Skeletal muscle tissue (tissue), 4 donors: ENCODE measurements around the gene ZNRF1. TPM values are rescaled to one million over a fixed set of nuclear protein-coding genes. Genes with fewer than 3 reads are reported as not detected.
"Not testable (repeated sequence)": the region's sequence is repeated elsewhere in the genome, so short reads cannot be mapped to it uniquely, and the experiment has no call there.

ENCODE experiments used
- H3K27ac ChIP-seq: one replicate; pipeline ENCODE4 v1.7.0; 2013; ENCODE audit warnings: mild to moderate bottlenecking, low read depth, low read length, inconsistent platforms
- H3K27me3 ChIP-seq, 3 donors: one replicate each; pipeline ENCODE4 v1.7.0; 2013; ENCODE audit warnings: low read length in 3 of 3; ENCODE audit not compliant: control insufficient read depth in 3 of 3, insufficient read depth in 3 of 3
- H3K36me3 ChIP-seq, 3 donors: one replicate each; pipeline ENCODE4 v1.7.0; 2013; ENCODE audit warnings: low read length in 3 of 3; ENCODE audit not compliant: control insufficient read depth in 3 of 3, insufficient read depth in 3 of 3
- H3K4me1 ChIP-seq, 3 donors: one replicate each; pipeline ENCODE4 v1.7.0; 2013; ENCODE audit warnings: low read length in 3 of 3, mild to moderate bottlenecking in 3 of 3; ENCODE audit not compliant: control insufficient read depth in 3 of 3, insufficient read depth in 3 of 3
- H3K4me3 ChIP-seq, 3 donors: one replicate each; pipeline ENCODE4 v1.7.0; 2013; ENCODE audit warnings: low read length in 3 of 3
- H3K9ac ChIP-seq, 3 donors: one replicate each; pipeline ENCODE4 v1.7.0; 2013; ENCODE audit warnings: low read length in 3 of 3, mild to moderate bottlenecking in 3 of 3, moderate library complexity in 2 of 3, low read depth in 1 of 3
- H3K9me3 ChIP-seq, 3 donors: one replicate each; pipeline ENCODE4 v1.7.0; 2013; ENCODE audit warnings: low read length in 3 of 3; ENCODE audit not compliant: control insufficient read depth in 3 of 3
- total RNA-seq: library from RNA; depleted of rRNA; stranded (reverse); fragments of >200 nt; gene quantifications from one replicate; pipeline ENCODE4 v1.2.3, GENCODE V29; 2014
- donor health status: Osteomylitis.

Gene ZNRF1
- total RNA-seq, 1 donor from 2014 or later, result 7.8 TPM

DNA sequence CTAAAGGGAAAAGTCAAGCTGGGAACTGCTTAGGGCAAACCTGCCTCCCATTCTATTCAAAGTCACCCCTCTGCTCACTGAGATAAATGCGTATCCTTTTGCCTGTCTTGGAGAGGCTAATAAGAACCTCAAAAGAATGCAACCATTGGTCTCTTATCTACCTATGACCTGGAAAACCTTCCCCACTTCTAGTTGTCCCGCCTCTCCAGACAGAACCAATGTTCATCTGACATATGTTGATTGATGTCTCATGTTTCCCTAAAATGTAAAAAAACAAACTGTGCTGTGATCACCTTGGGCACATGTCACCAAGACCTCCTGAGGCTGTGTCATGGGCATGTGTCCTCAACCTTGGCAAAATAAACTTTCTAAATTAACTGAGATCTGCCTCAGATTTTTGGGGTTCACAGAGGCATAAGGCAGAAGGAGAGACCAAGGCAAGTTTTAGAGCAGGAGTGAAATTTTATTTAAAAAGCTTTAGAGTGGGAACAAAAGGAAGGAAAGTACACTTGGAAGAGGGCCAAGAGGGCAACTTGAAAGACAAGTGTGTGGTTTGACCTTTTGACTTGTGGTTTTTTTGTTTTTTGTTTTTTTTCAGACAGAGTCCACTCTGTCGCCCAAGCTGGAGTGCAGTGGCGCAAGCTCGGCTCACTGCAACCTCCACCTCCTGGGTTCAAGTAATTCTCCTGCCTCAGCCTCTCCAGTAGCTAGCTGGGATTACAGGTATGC lies 130.8 kb downstream of the ZNRF1 start:
- H3K9ac ChIP-seq, result not testable (repeated sequence)

GRCh38 chr16:75130150-75130771 lies 131.4 kb downstream of the ZNRF1 start:
- H3K27ac ChIP-seq, result no peak overlapping the region
- H3K27me3 ChIP-seq, result no peaks in the 10 kb centered on the region
- no peaks in the 10 kb centered on the region for H3K36me3 ChIP-seq
- no peaks in the 10 kb centered on the region for H3K4me1 ChIP-seq
- H3K9me3 ChIP-seq, result no peaks in the 10 kb centered on the region
- H3K9ac ChIP-seq, result no peak overlapping the region
- H3K4me3 ChIP-seq, result no peak overlapping the region

More for the DNA sequence above, 130.8 kb downstream of the ZNRF1 start:
- not testable (repeated sequence) for H3K27me3 ChIP-seq, H3K27ac ChIP-seq, H3K4me1 ChIP-seq, H3K9me3 ChIP-seq, H3K36me3 ChIP-seq, H3K4me3 ChIP-seq

GRCh38 chr16:75131081-75131480 lies 132.3 kb downstream of the ZNRF1 start:
- Histone ChIP-seq H3K9me3 (no peaks in the 10 kb centered on the region), H3K4me1 (no peaks in the 10 kb centered on the region), H3K27me3 (no peaks in the 10 kb centered on the region), H3K9ac (no peak overlapping the region), H3K36me3 (no peaks in the 10 kb centered on the region), H3K4me3 (no peak overlapping the region), H3K27ac (no peak overlapping the region)

DNA sequence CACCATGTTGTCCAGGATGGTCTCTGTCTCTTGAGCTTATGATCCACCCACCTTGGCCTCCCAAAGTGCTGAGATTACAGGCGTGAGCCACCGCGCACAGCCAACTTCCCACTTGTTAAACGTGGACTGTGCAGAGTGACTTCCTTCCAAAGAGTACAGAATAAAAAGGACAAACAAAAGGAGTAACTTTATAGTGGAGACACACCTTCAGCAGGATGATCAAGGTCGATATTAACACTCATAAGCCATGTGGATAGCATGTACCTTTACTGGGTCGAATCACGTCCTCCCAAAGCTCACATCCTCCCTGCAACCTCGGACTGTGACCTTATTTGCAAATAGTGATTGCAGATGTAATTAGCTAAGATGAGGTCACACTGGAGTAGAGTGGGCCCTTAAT lies 139.4 kb downstream of the ZNRF1 start:
- Histone ChIP-seq H3K36me3 (no peaks in the 10 kb centered on the region), H3K27ac (no peak overlapping the region), H3K4me3 (no peak overlapping the region), H3K4me1 (no peaks in the 10 kb centered on the region), H3K9ac (no peak overlapping the region), H3K9me3 (no peaks in the 10 kb centered on the region), H3K27me3 (no peaks in the 10 kb centered on the region)

DNA sequence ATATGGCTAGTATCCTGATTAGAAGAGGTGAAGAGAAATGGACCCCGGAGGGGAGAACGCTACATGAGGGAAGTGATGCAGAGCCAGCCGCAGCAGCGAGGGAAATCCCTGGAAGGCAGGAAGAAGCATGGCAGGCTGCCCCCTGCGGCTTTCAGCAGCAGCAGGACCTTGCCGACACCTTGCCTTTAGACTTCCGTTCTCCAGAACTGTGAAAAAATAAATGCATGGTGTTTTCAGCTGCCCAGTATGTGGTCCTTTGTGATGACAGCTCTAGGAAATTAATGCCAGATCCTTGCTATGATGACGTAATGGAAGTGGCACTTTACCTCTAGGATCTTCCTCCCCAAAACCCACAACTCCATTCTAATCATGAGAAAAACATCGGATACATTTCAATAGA lies 139.8 kb downstream of the ZNRF1 start:
- Histone ChIP-seq H3K9me3 (no peaks in the 10 kb centered on the region), H3K36me3 (no peaks in the 10 kb centered on the region), H3K27ac (no peak overlapping the region), H3K9ac (no peak overlapping the region), H3K4me1 (no peaks in the 10 kb centered on the region), H3K27me3 (no peaks in the 10 kb centered on the region), H3K4me3 (no peak overlapping the region)

DNA sequence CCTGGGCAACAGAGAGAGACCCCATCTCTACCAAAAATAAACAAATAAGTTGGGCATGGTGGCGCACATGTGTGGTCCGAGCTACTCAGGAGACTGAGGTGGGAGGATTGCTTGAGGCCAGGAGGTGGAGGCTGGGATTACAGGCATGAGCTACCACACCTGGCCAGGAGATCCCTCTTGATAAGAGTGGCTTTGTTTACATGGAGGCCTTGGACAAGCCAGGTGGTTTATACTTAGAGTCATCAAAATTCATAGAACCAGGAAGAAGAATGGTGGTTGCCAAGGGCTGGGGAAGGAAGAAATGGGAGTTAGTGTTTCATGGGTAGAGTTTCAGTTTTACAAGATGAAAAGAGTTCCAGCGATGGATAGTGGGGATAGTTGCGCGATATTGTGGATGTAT lies 140.7 kb downstream of the ZNRF1 start:
- H3K9me3 ChIP-seq, result no peaks in the 10 kb centered on the region
- H3K4me3 ChIP-seq, result no peak overlapping the region
- no peak overlapping the region for H3K9ac ChIP-seq
- no peaks in the 10 kb centered on the region for H3K36me3 ChIP-seq
- no peak overlapping the region for H3K27ac ChIP-seq
- no peaks in the 10 kb centered on the region for H3K27me3 ChIP-seq
- no peaks in the 10 kb centered on the region for H3K4me1 ChIP-seq

DNA sequence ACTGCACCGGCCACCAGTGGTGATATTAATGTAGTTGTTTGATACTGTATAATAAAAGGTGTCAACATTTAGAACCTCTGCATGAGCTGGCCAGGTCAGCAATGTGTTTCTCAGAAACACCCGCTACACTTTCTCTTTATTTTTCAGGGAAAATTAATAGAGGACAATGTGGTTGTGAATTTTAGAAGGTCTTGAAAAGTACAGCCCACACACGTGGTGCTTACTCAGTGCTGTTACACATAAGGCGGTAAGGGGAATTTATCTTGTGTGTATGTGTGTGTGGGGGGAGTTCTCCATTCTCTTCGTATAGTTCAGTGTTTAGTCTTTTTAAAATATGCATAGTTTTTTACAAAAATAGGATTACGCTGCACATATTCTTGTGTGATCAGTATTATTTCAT lies 145.1 kb downstream of the ZNRF1 start:
- Histone ChIP-seq H3K36me3 (no peaks in the 10 kb centered on the region), H3K4me3 (no peak overlapping the region), H3K27ac (no peak overlapping the region), H3K4me1 (peaks cover 0 to 3% (median under 1%) of the 10 kb centered on the region in 3 donors), H3K9me3 (no peaks in the 10 kb centered on the region), H3K27me3 (no peaks in the 10 kb centered on the region), H3K9ac (no peak overlapping the region)

DNA sequence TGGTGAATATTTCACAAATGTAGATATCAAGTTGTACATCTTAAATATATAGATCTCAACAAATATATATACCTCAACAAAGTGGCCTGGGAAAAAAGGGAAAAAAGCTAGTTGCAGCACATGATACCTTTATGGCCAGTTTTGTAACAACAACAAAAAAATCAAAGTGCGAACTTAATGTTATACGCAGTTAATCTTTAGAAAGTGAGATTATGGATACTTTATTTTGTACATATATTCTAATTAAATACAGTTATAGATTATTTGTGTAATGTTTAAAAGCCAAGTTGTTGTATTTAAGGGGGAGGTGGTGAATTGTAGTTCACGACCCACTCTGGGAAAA lies 149.1 kb downstream of the ZNRF1 start:
- Histone ChIP-seq H3K4me1 (peaks cover 0 to 4% (median 3%) of the 10 kb centered on the region in 3 donors), H3K9me3 (no peaks in the 10 kb centered on the region), H3K27me3 (no peaks in the 10 kb centered on the region), H3K36me3 (peaks cover 0 to 7% (median 7%) of the 10 kb centered on the region in 3 donors), H3K4me3 (peak overlapping the region; percentile 84 to 99 (median 98)), H3K27ac (no peak overlapping the region), H3K9ac (peak overlapping the region; percentile 89 to 97 (median 90))

DNA sequence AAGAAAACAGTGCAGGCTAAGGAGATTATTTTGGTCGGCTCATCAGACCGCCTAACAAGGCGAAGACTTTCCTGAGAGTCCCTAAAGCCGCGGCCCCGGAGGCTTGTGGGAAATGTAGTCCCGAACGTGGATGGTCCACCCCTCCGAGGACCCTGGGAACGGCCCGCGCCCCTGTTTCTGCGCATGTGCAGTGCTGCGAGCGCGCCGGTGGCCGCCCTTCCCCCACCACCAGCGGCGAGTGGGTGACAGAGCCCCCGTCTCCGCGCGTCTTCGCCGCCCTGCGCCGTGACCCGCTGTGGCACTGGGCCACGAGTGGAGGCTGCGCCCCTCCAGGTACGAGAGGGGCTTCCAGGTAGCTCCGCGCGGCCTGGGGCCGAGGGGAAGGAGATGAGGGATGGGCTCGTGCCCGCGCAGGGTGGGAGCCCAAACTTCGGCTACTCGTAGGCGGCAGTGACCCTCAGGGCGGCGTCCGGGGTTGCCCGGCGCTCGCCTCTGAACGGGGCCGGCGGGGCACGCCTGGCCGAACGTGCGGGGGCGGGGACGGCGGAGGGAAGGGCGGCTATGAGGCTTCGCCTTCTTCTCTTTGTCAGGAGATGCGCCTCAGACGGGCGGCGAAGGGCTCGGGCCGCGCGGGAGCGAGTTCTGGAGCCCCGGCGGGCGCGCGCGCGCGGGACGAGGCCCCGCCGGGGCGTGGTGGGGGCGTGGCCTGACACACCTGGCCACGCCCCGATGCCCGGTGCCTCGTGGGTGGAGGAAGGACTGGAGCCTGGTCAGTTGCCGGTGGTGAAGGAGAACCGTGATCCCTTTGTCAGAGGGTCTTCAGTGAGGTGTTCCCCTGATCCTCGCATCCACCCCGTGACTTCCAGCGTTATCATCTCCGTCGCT lies 149.7 kb downstream of the ZNRF1 start, which contains the start of gene ZFP1:
TSS of gene ZFP1 (plus strand) at position 214 of the 885 bp plus-strand sequence. CDS start 4,428 bp downstream, outside the sequence.
- Histone ChIP-seq H3K4me3 (peak within 1 kb of the TSS; percentile 84 to 99 (median 98)), H3K27me3 (no peaks in the 10 kb centered on the region), H3K9me3 (no peaks in the 10 kb centered on the region), H3K36me3 (peaks cover 0 to 11% (median 10%) of the 10 kb centered on the region in 3 donors), H3K9ac (peak within 1 kb of the TSS; percentile 89 to 97 (median 90)), H3K4me1 (peaks cover 0 to 4% (median 3%) of the 10 kb centered on the region in 3 donors), H3K27ac (peak within 1 kb of the TSS; percentile 93)
